HG02943 (cell line): ENCODE measurements around the gene PRKN.

ENCODE experiments used
- ATAC-seq: cut with Tn5 transposase; IDR thresholded peaks from one replicate; pipeline ENCODE4 v1.9.1; 2021; ENCODE audit warnings: mild to moderate bottlenecking, low read depth, moderate library complexity; ENCODE audit not compliant: unreplicated experiment

PRKN gene

DNA sequence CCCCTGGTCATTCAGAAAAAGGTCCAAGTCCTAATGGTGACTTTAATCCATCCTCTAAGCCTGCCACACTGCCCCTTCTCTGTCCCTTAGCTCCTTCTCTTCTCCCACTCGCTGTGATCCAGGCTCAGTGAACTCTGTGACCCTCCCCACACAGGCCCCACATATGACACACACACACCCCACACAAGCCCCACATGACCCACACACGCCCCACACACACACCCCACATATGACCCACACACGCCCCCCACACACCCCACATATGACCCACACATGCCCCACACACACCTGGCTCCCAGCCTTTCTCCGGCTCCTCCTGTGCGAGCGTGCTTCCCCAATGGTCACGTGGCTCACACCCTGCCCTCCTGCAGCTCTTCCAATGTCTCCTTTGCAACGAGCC, 925.3 kb downstream of the PRKN start:
- ATAC-seq = no peak

DNA sequence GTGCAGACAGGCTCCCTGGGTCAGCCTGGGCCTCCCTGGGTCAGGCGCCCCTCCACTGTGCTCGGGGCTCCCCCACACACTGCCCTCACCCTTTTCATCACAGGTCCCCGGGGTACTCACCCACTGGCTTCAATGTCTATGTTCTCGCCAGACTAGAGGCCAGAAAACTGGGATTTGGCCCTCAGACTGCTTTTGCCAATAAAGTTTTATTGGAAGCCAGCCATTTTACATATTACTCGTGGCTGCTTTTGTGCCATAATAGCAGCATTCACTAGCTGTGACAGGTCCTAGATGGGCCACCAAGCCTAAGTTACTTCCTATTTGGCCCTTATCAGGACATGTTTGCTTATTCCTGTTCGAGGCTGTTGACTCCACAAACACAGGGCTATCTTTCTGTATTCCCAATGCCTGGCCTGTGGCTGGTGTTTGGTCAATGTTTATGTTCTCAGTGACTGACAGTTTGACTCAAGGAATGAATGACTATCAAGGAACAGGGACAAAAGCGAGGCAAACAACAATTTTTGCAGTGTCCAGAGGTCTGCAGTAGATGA, 928.6 kb downstream of the PRKN start:
- no peak for ATAC-seq

DNA sequence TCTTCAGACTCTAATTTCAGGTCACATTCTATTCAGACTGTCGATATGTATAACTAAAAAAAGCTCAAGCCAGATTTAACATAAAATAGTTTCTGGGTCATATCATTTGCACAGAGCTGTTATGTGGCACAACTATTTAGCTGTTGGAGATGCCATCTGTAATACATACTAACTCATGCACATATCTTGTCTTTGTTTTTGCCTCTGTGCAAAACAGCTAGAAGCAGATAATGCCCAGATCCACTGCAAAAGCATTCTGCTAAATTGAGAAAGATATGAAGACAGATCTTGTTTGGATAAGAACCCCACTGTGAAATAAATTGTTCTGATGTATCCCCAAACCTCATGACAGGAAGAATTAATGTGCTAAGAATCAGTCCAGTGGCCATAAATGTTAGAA, 930.9 kb downstream of the PRKN start:
- no peak for ATAC-seq

DNA sequence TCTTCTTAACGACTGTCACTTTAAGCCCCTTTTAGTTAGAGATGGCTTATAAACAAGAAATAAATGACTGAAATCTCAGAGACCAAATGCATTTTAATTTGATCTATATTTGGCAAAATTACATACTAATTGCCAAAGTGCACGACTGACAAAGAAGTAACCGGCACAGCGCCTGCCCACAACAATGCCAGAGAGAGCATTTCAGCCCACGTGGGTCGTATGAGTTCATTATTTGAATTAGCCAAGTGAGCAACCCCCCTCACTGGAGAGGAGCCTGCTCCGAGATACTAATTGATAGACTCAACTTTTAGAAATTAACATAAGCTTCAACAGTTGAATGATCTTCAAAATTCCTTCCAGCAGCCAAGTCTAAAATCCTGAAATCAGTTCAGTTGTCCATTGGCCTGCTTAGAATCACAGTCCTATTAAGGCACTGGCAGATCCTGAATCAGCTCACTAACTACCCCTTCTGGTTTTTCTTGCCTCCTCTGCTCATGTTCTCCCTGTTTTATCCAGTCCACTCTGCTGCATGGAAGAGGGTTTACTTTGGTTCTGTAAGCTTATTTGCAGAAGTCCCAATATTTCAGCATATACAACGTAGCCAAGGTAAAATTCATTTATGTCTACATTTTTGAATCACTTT, 934.6 kb downstream of the PRKN start:
- no peak for ATAC-seq

DNA sequence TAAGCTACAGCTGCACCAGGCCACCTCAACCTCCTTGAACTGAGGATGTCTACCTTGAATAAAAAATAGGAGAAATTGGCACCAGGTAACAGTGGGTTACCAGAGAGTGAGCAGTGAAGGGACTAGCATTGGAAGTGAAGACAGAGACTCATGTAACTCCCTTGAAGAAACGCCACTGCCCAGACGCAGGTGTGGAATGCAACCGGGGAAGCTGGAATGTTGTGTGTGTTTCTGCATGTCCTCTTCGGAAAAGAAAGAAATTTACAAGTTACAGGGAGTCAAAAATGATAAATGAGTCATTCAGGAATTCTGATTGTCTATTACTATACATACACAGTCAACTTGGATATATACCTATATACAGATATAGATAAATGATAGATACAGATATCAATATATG, 939.0 kb downstream of the PRKN start:
- ATAC-seq = no peak

DNA sequence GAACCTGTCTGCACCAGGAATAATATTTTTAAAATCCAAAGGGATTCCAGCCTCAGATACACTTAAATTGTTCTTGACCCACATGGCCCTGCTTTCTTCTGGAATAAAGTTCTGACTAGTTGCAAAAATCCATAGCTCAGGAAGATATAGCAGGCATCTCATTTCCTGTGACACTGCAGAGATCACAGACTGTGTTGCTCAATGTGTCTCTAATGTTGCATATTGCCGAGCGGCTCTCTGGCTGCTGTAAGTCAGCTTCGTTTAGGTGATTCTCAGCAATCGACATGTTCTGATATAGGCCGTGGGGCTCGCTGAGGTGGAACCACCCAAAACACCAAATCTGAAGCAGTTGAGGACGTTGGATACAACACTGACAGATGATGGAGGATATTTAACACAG, 955.4 kb downstream of the PRKN start:
- no peak for ATAC-seq

DNA sequence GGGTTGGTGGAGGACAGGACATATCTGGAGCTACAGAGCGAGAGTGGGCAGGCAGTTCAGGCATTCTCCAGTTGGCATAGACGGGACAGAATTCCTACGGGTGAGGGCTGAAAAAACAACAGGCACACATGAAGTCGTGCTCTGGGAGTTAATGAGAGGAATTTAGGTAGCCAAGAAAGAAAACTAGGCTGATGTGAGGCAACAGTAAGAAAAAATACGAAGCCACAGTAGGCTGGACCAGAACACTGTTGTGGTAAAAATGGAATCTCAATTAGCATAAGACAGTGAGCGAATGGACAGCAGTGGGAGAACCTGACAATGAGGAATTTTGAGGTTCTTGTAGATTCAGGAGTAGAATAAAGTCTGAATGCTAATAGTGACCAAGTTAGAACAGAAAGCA, 965.6 kb downstream of the PRKN start:
- ATAC-seq = no peak

DNA sequence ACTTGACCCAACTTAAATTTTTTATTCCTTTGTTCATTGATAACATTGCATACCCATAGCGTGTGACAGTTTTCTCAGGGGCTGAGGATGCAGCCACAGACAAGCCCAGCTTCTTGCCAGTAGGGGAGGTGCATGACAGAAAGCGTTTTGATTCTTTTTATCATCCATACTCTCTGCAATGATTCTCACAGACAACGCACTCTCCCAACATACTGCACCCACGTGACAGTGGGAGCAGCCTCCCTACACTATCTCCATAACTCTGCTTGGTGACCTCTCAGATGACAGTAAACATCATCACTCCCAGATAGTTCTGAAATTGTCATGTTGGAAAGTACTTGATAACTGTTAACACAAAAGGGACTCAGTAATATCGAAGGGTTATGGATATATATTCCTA, 972.5 kb downstream of the PRKN start:
- ATAC-seq = no peak

DNA sequence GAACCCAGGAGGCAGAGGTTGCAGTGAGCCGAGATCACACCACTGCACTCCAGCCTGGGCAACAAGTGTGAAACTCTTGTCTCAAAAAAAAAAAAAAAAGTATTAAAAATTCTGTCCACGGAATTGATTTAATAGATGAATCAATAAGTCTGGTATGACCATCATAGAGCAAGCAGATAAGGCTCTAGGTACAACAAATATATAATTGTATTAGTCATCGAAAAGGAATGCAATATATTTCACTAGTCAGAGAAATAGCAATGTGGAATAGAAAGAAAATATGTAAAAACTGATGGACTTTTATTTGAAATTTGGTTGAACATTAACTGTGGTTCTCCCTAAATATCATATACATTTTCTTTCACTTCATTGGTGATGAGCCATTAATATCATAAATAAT, 976.9 kb downstream of the PRKN start:
- no peak for ATAC-seq

DNA sequence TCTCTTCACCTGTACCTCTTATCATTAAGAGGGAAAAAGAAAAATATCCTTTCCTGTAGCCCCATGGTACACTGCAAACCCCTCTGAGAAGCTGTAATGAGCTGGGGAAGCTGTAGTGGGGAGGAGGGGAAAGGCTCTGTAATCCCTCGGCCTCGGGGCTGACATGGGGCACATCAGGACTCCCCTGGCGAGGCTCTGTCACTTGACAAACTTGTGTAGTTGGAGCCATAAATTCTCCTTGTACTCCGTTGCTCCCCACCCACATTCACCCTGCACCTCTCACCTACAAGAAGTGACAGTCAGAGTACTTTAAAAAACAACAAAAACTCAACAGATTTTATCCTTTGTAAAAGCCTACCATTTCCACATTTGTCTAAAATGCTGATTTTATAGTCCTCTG, 978.0 kb downstream of the PRKN start:
- ATAC-seq = no peak

DNA sequence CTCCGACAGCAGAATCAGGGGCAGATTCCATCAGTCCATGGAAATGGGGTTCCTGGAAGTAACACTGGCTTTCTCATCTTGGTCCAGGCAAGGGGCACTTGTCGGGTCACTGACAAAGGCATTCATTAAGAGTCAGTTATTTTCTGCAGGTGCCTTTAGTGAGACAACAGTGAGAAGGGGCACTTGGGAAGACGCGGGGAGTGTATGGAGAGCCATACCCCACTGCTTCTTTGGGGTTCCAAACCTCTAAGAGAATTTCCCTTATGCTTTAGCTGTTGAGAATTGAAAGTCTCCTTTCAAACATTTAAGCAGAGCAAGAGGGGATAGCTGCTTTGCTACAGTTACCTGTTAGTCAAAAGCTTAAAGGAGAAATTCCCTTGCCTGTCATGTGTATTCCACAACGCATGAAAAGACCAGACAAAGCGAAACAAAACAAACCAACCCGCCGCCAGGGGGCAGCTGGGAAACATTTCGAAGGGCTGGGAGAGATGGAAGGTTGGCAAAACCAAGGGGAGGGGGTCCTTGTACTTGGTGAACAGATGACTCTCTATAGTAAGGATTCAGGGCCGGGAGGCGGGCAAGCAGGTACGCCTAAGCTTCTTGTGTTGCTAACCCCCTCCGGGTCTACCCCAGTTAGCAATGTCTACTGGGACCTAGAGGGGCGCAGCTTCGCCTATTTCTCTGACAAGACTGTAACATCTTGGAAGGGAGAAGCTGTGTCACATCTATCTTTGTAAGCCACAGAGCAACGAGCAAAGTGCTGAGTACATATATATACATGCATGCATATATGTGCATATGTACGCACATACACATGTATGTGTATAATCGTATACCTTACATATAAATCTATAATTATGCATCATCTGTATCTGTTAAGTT, 978.8 kb downstream of the PRKN start:
- ATAC-seq = no peak

DNA sequence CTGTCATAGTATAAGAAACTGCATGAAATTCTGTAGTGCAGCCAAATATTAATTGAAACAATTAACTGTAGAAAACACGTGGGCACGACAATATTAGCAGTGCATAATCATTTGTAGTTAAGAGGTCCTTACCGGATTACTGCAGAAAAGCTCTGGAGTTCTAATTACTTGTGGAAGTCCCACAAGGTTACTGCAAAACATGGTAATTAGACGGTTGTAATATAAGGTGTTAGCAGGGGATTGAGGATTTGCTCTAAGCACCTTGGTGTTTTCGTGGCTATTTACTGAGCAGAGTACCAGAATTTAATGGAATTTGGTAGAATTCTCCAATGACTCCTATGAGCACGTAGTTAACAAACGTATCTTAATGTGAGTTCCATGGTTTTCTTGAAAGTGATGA, 980.1 kb downstream of the PRKN start:
- no peak for ATAC-seq

DNA sequence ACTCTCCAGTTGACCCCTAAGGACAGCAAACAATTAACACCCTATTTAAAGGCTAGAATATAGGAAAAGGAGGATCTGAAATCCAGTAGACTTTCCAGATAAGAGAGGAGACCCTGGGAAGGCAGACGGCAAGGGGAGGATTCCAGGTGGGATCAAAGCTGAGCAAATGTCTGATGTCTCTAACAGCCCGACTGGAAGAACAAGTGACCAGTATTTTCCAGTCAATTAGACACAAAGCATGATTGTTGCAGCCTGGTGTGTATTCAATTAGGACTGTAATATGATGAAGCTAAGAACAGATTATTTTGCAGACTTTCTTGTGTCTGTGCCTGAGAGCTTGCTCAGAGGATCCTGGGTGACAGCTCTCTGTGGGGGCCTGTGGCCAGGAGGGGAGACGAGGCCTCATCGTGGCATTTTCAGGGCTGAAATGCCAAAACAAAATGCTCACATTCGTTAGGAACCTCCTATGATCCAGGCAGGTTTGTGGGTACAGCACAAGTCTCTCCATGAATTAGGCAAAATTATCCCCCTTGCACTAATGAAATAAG, 981.9 kb downstream of the PRKN start:
- no peak for ATAC-seq

DNA sequence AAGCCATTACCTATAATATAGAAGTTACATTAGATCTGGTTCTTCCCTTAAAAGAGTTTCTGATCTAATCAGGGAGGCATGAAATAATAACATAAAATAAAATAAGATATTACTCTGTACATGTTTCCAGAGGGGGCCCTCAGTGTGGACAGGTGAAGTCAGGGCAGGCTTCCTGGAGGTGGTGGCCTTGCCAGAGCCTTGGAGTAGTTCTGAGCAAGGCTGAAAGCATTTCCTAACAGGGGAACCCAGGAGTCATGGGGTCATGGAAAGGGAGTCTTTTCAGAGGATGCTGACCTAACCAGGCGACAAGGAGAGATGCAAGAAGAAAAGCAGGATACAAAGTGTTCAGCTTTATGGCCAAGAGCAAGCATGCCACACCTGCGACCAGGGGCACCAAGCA, 982.4 kb downstream of the PRKN start:
- no peak for ATAC-seq

DNA sequence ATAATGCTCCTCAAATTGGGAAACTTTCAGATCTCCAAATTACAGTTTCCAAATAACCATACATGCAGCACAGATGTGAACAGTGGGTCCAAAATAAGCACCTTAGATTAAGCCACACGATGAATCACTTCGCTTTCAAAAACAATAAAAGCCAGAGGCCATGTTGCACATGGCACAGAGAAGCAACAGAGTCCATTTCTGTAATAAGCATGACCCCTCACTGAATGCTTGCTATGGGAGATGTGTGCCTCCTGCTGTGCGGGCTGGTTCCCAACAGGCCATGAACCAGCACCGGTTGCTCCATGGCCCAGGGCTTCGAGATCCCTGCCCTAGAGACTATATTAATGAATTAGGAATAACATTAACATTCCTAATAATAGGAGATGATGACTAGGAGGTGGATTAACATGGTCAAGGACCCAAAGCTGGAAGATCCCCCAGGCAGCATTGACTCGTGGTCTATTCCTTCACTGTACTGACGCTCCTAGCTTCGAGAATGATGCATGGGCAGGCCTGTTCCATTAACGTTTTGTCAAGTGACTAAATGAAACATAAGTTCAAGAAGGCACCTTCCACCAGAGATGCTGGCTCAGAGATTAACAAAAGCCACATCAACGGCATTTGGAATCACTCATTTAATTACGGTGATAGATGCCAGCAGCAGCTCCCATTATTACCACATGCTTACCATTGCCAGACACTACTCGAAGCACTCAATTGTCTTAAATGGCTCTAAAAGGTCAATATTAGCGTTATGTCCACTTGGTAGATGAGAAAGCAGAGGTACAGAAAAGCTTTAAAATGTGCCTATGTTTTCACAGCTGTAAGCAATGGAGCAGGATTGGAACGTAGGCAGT, 983.1 kb downstream of the PRKN start:
- no peak for ATAC-seq

DNA sequence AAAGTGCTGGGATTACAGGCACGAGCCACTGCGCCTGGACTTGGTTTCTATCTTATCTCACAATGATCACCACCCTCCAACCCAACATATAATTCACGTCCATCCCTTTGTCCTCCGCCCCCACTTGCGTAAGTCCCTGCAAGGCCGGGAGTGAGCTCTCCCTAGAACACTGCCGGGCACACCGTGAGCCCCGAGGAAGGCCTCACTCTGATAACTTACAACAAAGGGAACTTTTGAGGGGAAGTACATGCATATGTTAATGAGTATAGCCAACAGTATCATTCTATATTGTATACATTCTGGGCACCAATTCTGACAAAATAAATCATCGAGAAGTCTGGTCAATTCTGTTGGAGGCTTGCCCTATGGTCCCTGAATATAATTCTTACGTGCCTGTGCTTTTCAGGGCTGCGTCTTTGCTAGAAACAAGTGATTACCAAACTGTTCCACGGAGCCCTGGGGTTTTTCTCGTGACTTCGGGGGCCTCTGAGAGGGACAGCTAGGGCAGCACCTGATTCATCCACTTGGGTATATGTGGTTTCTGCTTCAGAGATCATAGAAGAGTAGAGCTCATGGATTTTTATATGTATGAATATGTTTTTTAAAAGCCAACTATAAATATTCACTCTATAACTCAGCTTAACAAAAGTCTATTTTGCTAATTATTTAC, 983.9 kb downstream of the PRKN start:
- no peak for ATAC-seq

DNA sequence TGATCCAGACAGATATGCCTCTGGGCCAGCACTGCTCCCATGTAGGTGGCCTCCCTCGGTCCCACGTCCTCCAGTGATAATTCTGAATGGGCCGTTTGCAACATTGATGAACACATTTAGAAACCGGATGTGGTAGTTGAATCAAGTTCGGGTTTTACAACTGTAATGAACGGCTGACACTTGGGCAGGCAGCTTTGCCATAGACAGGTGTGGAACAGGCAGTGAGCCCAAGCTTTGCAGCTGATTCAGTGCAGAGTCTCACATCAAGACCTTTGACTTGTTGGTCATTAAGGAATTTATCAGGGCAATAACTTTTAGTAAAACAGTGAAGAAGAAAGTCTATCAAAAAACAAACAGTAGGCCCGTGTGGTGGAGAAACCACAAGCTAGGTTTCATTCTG, 987.1 kb downstream of the PRKN start:
- no peak for ATAC-seq

DNA sequence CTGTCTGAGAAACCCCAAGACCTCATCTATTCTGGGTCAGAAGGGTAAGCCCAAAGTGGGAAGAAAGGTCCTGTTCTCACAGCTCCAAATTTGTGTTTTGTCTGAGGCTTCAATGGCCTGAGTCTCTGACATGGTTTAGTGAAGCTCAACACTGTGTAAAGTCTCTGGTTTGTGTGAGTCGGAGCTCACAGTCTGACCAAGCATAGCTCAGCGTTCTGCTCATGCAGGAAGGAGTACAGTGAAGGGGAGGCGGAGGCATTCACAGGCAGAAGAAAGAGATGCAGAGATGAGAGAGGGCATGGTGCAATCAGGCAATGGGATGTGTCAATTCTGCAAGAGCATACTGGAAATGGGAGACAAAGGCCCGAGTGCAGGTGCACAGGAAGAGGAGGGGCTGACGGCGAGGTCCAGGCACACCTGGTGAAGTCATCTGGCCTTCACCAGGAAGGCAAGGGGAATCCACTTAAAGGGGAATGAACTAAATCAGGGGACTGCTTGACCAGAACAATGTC, 990.7 kb downstream of the PRKN start:
- no peak for ATAC-seq

DNA sequence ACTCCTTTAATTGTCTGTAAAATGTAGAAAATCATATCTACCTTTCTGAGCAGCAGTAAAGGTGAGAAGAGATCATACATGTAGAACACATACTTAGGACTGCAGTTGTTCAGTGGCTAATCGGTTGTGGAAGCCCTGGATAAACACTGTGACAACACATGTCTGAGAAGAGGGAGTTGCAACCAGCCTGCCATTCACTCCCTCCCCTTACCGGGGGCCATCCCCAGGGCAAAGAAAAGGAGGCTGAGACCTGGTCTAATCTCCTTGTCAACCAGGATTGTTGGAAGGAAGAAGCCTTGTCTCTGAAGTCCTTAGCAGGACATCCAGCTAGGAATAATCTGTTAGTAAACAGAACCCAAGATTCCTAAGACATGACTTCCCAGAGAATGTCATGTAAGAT, 991.2 kb downstream of the PRKN start:
- ATAC-seq = no peak

DNA sequence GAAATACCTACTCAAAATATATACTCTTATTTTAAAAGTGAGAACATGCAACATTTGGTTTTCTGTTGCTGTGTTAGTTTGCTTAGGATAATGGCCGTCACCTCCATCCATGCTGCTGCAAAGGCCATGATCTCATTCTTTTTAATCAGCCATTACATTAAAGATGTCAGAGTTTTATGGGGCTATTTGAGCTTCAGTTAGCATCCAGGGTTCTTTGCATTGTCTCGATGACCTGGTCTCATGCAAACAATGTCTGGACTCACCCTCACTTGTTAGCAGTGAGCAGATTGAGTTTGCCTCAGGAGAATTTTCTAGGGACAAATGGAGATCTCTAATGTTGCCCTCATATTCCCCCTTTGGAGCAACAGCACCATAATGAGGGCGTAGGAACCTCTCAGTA, 995.0 kb downstream of the PRKN start:
- ATAC-seq = no peak
